NAMALWA (cell line): ENCODE data around the gene ACACB.

Source experiments
- DNase-seq: peaks from one replicate; pipeline ENCODE4 v3.0.0-alpha.2; 2015; ENCODE audit warnings: low spot score

The ACACB gene

DNA sequence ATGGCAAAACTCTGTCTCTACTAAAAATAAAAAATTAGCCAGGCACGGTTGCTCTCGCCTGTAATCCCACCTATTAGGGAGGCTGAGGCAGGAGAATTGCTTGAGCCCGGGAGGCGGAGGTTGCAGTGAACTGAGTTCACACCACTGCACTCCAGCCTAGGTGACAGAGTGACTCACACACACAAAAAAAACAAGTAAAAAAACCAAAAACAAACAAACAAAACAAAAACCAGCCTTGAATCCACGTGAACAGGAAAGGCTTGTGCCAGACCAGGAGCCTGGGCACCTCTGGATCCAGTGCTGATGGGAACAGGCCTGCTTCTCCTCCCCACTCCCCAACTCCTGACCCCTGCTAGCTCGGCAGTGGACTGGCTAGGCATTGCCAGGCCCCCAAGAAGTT, 189.2 kb downstream of the ACACB start:
- DNase-seq = no peak

DNA sequence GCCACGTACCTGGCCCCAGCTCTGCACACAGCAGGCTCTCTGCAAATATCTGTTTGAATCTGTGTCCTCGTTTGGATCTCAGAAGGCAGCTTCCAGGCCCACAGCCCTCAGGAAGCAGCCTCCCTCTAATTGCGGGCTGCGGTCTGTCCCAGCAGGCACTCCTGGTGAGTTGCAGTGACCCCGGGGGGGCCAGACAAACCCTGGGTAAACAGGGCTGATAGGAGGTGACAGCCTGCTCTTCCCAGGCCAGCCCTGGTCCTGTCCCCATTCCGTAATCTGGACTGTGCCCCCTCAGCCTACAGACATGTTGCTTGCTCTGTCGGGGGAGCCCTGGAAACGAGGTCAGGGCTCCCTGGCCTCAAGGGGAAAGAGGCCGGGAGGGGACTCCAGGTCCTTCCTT, 190.7 kb downstream of the ACACB start:
- no peak for DNase-seq

DNA sequence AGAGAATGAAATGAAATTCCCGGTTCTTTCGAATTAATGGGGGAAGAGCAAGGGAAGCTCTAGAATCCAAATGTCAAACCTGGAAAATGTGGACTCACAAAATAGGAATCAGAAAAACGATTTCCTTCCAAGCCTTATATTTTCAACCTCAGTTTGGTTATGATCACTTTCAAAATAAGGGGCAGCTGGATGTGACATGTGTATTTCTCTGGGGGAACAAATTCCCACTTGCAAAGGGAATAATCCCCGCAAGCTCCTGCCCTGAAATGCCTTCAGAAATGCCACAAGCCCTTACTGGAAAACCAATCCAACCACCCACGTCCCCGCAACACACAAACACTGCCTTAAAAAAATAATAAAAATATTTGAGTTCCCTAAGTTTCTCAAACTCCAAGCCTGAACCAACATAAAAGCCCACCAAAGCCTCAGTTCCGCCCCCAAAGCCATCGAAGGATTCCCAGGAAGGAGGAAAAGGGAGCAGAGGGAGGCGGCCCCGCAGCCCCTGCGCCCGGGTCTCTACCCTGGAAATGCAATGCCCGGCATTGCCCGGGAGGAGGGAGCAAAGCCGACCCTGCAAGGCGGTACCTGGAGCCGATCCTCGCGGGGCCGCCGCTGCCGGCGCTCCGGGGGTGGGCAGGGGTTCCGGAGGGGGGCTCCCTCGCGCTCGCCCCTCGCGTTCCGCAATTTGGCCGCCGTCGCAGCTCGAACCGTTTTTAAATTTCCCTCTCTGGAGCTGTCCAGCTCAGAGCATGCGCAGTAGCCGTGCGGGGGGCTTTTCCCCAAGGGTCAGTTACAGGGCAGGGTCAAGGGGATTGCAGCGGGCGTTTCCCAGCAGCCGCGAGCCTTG, 192.4 kb downstream of the ACACB start, which contains the start of gene FOXN4:
FOXN4 (minus strand) TSS at position 751 of the 847 bp plus-strand sequence. CDS start 963 bp downstream, outside the sequence.
- DNase-seq = peak; percentile 33

DNA sequence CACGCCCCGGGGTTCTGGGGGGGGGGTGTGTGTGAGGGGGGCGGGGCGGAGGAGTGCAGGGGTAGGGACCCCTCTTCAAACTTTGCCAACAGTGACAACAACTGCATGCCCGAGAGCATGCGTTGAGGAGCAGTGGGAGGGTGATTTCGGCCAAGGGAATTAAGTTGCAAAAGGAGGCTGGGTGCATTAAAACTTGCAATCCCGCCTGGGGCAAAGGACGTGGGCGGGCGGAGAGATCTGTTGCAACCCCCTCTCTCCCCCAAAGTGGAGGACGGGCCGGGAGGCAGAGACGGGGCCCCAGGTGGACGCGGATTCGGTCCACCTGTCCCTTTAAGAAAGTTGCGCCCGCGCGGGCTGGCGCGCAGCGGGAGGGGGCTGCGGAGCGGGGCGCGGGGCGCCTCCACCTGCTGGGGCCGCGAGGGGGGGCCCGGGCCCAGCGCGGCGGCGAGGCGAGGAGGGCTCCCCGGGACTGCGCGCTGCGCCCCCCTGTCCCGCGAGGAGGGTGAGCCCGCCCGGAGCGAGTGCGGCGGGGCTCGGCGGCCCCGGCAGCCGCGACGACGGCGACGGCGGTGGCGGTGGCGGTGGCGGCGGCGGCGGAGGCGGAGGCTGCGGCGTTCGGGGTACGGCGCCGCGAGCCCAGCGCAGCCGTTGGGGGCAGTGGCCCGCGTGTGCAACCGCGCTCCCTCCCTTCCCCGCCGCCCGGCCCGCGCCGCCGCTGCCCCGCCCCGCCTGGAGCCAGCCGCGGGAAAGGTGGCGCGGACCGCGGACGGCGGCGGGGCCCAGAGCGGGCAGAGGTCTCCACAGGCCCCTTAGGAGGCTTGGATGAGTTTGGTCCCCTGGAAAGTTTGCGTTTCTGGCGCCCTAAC, 193.2 kb downstream of the ACACB start:
- peak; percentile 71 for DNase-seq

DNA sequence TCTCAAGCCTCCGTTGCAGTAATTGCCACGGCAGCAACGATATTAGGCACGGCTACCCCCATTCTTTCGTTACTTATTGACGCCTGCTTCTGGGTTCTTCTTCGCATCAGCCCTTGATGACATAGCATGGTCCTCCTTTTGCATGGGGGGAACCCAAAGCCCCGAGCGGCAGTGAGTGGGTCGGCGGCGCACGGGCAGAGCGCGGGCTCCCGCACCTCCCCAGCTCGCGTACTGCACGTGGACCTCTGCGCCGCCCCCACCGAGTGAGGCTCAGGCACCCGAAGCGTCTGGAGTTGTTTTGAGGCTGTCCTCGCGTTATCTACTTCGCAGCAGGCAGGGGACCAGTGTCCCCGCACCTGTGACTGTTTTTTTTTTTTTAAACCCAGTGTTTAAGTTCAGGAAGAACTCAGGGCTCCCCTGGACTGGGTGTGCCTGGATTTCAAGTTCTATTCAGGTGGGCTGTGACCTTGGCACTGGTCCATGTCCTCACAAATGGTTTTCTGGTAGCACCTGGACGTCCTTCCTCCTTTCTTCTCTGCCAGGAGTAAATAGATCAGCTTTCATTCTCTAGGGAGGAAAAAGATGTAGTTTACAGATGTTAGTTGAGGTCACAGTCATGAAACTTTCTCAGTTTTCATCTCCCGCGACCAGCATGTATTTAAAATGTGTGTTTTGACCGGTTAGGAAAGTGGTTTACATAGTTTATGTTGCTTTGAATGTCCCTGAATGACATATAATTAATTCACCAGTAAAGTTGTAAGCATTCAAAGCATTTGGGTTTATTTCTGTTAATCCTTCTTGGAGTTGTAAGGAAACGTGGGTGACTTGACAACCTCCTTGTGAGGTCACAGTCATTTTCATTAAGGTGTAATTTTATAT, 194.1 kb downstream of the ACACB start:
- DNase-seq = peak; percentile 83
